COLO668 (cell line): ENCODE data around the gene CADM1.
A peak's percentile ranks its signal among the peaks of the same experiment; 100 is the strongest.

Source experiments
- DNase-seq: peaks from one replicate; lab custom pipeline; 2025; ENCODE audit not compliant: unreplicated experiment; lab: John Stamatoyannopoulos, UW

CADM1 gene

GRCh38 chr11:115161876-115162275, 342.3 kb downstream of the CADM1 start:
- DNase-seq, result no peak

- DNase-seq, result peak; percentile 24
These were observed 345.0 kb downstream of the CADM1 start for GRCh38 chr11:115159207-115159606.

DNA sequence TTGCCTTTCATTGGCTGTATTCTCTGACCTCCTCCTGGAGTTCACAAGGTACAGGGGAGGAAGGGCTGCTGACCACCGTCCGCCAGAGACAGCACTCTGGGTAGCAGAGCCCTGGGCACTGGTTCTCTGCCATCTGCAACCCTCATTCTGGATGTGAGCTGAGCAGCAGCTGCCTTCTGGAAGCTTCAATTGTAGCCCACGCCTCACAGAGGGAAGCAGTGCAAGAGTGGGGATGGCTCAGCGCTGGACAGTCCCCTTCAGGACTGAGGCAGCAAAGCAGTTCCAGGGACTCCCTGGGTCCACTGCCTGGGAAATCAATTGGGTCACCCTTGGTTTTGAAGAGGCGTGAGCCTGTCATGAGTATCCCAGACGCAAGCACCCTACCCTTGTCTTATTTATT, 346.2 kb downstream of the CADM1 start:
- DNase-seq, result no peak

DNA sequence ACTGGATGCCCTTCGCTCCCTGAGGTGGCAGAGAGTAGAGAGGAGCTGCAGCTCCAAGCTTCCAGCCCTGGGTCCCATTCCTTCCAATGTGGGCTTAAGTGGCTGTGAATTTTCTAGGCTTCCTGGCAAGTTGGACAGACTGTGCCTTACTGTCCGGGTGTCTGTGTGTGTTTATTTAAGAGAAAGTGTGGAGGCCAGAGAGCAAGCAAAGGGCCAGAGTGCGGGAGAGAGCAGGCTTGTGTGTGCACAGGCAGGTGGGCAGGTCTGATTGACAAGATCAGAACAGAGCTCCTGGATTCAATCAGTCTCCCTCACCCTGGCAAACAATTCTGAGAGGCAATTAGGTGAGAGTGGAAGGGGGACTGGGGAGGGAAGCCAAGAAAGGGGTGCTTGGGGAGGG, 347.0 kb downstream of the CADM1 start:
- DNase-seq, result no peak

DNA sequence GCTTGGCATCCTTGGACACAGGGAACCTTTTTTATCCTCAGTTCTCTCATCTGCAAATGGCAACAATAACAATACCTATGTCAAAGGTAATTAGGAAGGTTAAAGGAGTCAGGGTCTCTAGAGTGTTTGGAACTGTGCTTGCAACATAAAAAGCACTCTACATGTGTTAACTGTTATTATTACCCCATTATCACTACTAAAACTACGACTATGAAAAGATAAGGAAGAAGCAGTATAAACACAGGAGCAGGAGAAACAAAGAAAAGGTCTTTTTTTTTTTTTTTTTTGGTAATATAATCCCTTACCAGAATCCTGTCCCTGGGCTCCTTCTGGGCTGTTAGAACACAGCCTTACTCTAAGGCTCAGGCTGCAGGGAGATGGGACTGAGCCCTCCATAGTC, 348.2 kb downstream of the CADM1 start:
- no peak for DNase-seq

DNA sequence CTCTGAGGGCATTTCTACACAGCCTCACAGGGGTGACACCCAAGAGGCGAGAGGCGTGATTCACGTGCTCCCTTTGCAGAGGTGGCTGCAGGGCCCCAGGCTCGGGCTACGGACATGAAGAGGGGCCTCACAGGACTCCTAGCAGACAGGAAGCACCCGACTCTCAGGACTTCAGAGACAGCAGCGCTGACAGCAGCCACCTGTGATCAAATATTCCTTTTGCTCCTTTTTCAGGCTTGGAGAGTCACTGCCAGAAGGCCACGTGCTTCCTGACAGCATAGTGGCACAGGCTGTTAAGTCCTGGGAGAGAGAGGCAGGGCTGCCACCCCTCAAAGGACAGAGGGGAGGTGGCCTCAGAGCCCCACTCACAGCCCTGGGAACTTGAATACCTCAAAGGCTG, 348.9 kb downstream of the CADM1 start:
- DNase-seq, result no peak

GRCh38 chr11:115154355-115154736, 349.9 kb downstream of the CADM1 start:
- DNase-seq, result no peak

DNA sequence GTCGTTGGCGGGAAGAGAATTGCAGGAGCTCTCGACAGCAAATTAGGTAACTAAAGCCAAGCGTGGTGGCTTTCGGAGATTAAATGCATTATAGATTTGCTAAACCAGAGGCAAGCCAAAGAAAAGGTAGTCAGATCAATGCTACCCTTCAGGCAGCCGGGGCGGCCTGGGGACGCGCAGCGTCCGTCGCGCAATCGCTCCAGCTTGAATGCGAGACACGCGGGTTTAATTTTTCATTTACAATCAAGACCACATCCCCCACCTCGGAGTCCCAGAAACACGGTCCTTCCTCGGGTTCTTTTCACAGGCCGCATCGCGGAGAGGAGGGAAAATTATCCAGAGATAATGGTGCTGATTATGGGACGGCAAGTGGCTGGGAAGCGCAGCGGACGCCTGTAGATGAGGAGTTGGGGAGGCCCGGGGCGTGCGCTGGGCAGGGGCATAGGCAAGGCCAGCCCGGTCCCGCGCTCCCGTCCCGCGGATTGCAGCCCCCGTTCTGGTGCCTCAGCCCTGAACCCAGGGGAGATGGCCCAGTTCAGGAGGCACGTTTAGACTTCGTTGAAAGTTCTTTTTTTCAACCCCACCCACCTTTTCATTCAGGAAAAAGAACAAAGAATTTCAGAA, 350.4 kb downstream of the CADM1 start:
- no peak for DNase-seq

GRCh38 chr11:115153135-115153534, 351.1 kb downstream of the CADM1 start:
- no peak for DNase-seq

- no peak for DNase-seq
These were observed 353.2 kb downstream of the CADM1 start for GRCh38 chr11:115151010-115151409.

DNA sequence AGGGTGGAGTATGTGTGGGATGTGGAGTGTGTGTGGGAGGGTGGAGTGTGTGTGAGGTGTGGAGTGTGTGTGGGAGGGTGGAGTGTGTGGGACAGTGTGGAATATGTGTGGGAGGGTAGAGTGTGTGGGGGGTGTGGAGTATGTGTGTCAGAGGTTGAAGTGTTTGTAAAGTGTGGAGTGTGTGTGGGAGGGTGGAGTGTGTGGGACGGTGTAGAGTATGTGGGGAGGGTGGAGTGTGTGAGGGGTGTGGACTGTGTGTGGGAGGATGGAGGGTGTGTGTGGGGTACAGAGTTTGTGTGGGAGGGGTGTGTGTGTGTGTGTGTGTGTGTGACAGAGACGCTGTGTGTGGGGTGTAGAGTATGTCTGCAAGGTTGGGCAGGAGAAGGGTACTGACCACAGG, 355.5 kb downstream of the CADM1 start:
- no peak for DNase-seq

DNA sequence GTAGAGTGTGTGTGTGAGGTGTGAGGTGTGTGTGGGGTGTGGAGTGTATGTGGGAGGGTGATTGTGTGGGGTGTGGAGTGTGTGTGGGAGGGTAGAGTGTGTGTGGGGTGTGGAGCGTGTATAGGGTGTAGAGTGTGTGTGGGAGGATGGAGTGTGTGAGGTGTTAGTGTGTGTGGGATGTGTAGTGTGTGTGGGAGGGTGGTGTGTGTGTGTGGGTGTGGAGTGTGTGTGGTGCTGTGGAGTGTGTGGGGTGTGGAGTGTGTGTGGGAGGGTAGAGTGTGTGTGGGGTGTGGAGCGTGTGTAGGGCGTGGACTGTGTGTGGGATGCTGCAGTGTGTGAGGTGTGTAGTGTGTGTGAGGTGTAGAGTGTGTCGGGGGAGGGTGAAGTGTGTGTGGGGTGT, 356.1 kb downstream of the CADM1 start:
- DNase-seq, result no peak

- no peak for DNase-seq
These were observed 356.9 kb downstream of the CADM1 start for GRCh38 chr11:115147243-115147807.

DNA sequence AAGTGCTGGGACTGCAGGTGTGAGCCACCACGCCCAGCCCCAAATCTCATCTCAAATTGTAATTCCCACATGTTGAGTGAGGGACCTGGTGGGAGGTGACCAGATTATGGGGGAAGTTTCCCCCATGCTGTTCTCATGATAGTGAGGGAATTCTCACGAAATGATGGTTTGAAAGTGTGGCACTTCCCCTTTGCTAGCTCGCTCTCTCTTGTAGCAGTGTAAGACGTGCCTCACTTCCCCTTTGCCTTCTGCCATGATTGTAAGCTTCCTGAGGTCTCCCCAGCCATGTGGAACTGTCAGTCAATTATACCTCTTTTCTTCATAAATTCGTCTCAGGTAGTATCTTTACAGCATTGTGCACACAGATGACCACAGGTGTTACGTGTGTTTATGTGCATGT, 357.8 kb downstream of the CADM1 start:
- no peak for DNase-seq

GRCh38 chr11:115145324-115145723, 358.9 kb downstream of the CADM1 start:
- no peak for DNase-seq

- DNase-seq, result no peak
These were observed 359.3 kb downstream of the CADM1 start for GRCh38 chr11:115144914-115145313.

- DNase-seq, result no peak
These were observed 360.2 kb downstream of the CADM1 start for GRCh38 chr11:115144014-115144413.

GRCh38 chr11:115141231-115142114, 362.7 kb downstream of the CADM1 start:
- no peak for DNase-seq

- DNase-seq, result no peak
These were observed 368.3 kb downstream of the CADM1 start for GRCh38 chr11:115135936-115136335.

DNA sequence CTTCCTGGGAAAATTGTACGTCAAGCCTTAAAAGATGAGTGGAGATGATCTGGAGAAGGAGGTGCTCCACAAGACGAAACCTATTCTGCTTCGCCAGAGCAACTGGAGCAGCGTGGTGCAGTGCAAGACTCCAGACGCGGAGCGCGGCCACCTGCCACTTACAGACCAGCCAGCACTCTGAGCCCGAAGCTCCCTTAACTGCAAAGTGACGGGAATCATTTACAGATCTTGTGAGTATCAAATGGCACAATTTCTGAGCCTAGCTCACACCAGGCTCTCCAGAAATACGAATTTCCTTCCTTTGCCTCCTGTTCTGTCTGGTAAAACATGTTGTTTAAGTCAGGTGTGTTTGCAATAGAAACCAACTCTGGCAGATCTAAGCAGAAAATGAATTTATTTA, 369.3 kb downstream of the CADM1 start:
- no peak for DNase-seq

GRCh38 chr11:115133475-115134209, 370.6 kb downstream of the CADM1 start:
- no peak for DNase-seq
